Nephron progenitor cell (in vitro differentiated cells): ENCODE results near the gene CBLN3.

Source experiments
- DNase-seq: peaks from one replicate; pipeline ENCODE4 v3.0.0; 2021
- H3K27ac Mint-ChIP-seq: 2 replicates; pipeline ENCODE4 v1.8.0; 2021; ENCODE audit warnings: mild to moderate bottlenecking, moderate library complexity, mixed read lengths
- H3K27me3 Mint-ChIP-seq: 2 replicates; pipeline ENCODE4 v1.8.0; 2021; ENCODE audit warnings: mild to moderate bottlenecking, low read depth, mixed read lengths; ENCODE audit not compliant: poor library complexity
- H3K36me3 Mint-ChIP-seq: 2 replicates; pipeline ENCODE4 v1.8.0; 2021; ENCODE audit warnings: low read depth, mixed read lengths
- H3K4me1 Mint-ChIP-seq: 2 replicates; pipeline ENCODE4 v1.8.0; 2021; ENCODE audit warnings: mixed read lengths
- H3K4me3 Mint-ChIP-seq: 2 replicates; pipeline ENCODE4 v1.8.0; 2021; ENCODE audit warnings: mild to moderate bottlenecking, moderate library complexity, mixed read lengths
- H3K9me3 Mint-ChIP-seq: 2 replicates; pipeline ENCODE4 v1.8.0; 2021; ENCODE audit warnings: mild to moderate bottlenecking, moderate library complexity, mixed read lengths
- CTCF ChIP-seq: fragments of 200-600 bp; sonication (generic); IDR thresholded peaks from 2 replicates; pipeline ENCODE4 v1.5.0; 2021; ENCODE audit warnings: antibody characterized with exemption

Gene CBLN3

GRCh38 chr14:24398293-24398652, 31.2 kb downstream of the CBLN3 start:
- peak; percentile 42 for DNase-seq
- H3K4me1 Mint-ChIP-seq: peaks cover 86% of the 10 kb centered on the region
- H3K36me3 Mint-ChIP-seq: peaks cover 6% of the 10 kb centered on the region
- no peak for TF ChIP-seq CTCF
- H3K9me3 Mint-ChIP-seq: peaks cover 6% of the 10 kb centered on the region
- peak overlapping the region; percentile 94 for H3K4me3 Mint-ChIP-seq
- H3K27ac Mint-ChIP-seq: peak overlapping the region; percentile 68
- peaks cover 4% of the 10 kb centered on the region for H3K27me3 Mint-ChIP-seq

- Mint-ChIP-seq H3K36me3 (peaks cover under 1% of the 10 kb centered on the region), H3K4me1 (peaks cover 84% of the 10 kb centered on the region), H3K27ac (peak overlapping the region; percentile 68), H3K4me3 (peak overlapping the region; percentile 94), H3K27me3 (peaks cover 4% of the 10 kb centered on the region), H3K9me3 (peaks cover 6% of the 10 kb centered on the region)
- no peak for DNase-seq
- TF ChIP-seq CTCF: no peak
Measured at GRCh38 chr14:24397639-24398292, 31.7 kb downstream of the CBLN3 start.

- no peak overlapping the region for H3K4me3 Mint-ChIP-seq
- H3K36me3 Mint-ChIP-seq: no peaks in the 10 kb centered on the region
- peak overlapping the region; percentile 11 for H3K27ac Mint-ChIP-seq
- DNase-seq: no peak
- H3K9me3 Mint-ChIP-seq: peaks cover 6% of the 10 kb centered on the region
- peaks cover 84% of the 10 kb centered on the region for H3K4me1 Mint-ChIP-seq
- peaks cover 4% of the 10 kb centered on the region for H3K27me3 Mint-ChIP-seq
- TF ChIP-seq CTCF: no peak
Measured at GRCh38 chr14:24395609-24396582, 33.6 kb downstream of the CBLN3 start.

- no peak overlapping the region for H3K4me3 Mint-ChIP-seq
- peaks cover 79% of the 10 kb centered on the region for H3K4me1 Mint-ChIP-seq
- peaks cover under 1% of the 10 kb centered on the region for H3K27me3 Mint-ChIP-seq
- H3K9me3 Mint-ChIP-seq: peaks cover 6% of the 10 kb centered on the region
- no peak for DNase-seq
- no peak for TF ChIP-seq CTCF
- no peak overlapping the region for H3K27ac Mint-ChIP-seq
- H3K36me3 Mint-ChIP-seq: no peaks in the 10 kb centered on the region
Measured at GRCh38 chr14:24394275-24394674, 35.2 kb downstream of the CBLN3 start.

- Mint-ChIP-seq H3K27ac (peak overlapping the region; percentile 50), H3K4me3 (peak overlapping the region; percentile 23), H3K27me3 (no peaks in the 10 kb centered on the region), H3K4me1 (peaks cover 88% of the 10 kb centered on the region), H3K36me3 (no peaks in the 10 kb centered on the region), H3K9me3 (peaks cover 6% of the 10 kb centered on the region)
- no peak for DNase-seq
- no peak for TF ChIP-seq CTCF
Measured at GRCh38 chr14:24392325-24393091, 37.0 kb downstream of the CBLN3 start.
